ENCODE results near the gene RNF126.
"Not testable (repeated sequence)": the region's sequence is repeated elsewhere in the genome, so short reads cannot be mapped to it uniquely, and the experiment has no call there.

The RNF126 gene

DNA sequence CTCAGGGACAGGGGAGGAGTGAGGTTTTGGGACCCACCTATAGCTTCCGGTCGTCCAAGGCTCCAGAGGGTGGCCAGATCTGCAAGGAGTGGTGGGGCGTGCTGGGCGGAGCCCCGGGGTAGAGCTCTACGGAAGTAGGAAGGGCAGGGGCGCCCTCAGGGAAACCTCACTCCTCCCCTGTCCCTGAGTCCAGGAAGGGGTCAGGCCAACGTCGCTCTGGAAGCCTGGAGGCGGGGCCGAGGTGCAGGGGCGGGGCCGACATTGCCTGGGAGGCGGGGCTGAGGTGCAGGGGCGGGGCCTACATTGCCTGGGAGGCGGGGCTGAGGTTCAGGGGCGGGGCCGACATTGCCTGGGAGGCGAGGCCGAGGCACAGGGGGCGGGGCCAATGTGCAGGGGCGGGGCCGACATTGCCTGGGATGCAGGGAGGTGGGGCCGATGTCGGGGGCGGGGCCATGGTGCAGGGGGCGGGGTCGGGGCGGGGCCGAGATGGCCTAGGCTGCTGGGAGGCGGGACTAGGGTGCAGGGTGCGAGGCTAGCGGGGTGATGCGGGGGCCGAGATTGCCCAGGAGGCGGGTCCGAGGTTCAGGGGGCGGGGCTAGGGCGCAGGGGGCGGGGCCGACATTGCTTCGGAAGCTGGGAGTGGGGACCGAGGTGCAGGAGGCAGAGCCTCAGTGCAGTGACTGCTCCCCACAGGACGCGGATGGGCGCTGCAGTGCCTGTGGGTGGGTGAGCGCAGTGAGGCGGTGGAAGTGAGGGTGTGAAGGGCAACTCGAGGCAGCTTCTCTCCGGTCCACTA lies 40.8 kb upstream of the RNF126 start:
- FAIRE-seq (no peak), DNase-seq (ENCODE audit: insufficient read length, low spot score) (peak; percentile 69)
- no peak for TF ChIP-seq TAF1 (IDR thresholded peaks at IDR 0.05; ENCODE audit: low read depth, low read length)
- TF ChIP-seq POLR2AphosphoS5 (IDR thresholded peaks at IDR 0.05; ENCODE audit: low read depth, low read length): no peak
- no peak for TF ChIP-seq POLR2A (IDR thresholded peaks at IDR 0.05; ENCODE audit: low read depth, low read length)
- TF ChIP-seq POU2F2 (IDR thresholded peaks at IDR 0.05; ENCODE audit: low read depth, low read length): no peak
- no peak for TF ChIP-seq PAX5 (IDR thresholded peaks at IDR 0.05; ENCODE audit: insufficient read depth, low read length, severe bottlenecking)
- TF ChIP-seq SPI1 (IDR thresholded peaks at IDR 0.05; ENCODE audit: low read depth, low read length): no peak

DNA sequence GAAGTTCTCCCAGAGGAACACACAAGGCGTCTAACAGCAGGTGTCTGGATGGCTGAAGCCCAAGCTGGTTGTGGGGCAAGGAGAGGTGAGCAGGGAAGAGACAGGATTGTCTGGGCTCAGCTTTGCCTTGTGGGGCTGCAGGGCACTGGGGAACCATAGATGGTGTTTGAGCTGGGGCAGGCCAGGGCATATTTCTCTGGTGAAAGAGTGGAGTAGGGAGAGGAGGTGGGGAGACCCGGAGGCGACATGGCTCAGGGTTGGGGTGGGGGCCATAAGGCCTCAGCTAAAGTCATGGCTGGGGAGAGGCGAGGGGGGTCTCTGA lies 40.3 kb upstream of the RNF126 start:
- no peak for TF ChIP-seq PAX5 (IDR thresholded peaks at IDR 0.05; ENCODE audit: insufficient read depth, low read length, severe bottlenecking)
- no peak for TF ChIP-seq SPI1 (IDR thresholded peaks at IDR 0.05; ENCODE audit: low read depth, low read length)
- no peak for TF ChIP-seq POLR2AphosphoS5 (IDR thresholded peaks at IDR 0.05; ENCODE audit: low read depth, low read length)
- no peak for TF ChIP-seq POLR2A (IDR thresholded peaks at IDR 0.05; ENCODE audit: low read depth, low read length)
- no peak for TF ChIP-seq POU2F2 (IDR thresholded peaks at IDR 0.05; ENCODE audit: low read depth, low read length)
- TF ChIP-seq TAF1 (IDR thresholded peaks at IDR 0.05; ENCODE audit: low read depth, low read length): no peak
- DNase-seq (ENCODE audit: insufficient read length, low spot score) (no peak), FAIRE-seq (no peak)

DNA sequence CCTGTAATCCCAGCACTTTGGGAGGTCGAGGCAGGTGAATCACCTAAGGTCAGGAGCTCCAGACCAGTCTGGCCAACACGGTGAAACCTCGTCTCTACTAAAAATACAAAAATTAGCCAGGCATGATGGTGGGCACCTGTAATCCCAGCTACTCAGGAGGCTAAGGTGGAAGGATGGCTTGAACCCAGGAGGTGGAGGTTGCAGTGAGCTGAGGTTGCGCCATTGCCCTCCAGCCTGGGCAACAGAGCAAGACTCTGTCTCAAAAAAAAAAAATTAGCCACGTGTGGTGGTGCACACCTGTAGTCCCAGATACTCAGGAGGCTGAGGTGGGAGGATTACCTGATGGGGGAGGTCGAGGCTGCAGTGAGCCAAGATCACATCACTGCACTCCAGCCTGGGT lies 39.8 kb upstream of the RNF126 start:
- DNase-seq (ENCODE audit: insufficient read length, low spot score); FAIRE-seq: not testable (repeated sequence)

DNA sequence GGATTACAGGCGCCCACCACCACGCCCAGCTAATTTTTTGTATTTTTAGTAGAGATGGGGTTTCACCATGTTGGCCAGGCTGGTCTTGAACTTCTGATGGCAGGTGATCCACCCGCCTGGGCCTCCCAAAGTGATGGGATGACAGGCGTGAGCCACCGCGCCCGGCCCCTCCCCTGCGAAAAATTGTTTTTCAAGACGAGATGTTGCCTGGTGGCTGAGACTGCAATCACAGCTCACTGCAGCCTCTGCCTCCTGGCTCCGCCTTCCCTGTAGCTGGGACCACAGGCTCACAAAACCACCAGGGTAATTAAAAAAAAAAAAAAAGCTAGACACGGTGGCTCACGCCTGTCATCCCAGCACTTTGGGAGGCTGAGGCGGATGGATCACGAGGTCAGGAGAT lies 36.9 kb upstream of the RNF126 start:
- not testable (repeated sequence) for FAIRE-seq

DNA sequence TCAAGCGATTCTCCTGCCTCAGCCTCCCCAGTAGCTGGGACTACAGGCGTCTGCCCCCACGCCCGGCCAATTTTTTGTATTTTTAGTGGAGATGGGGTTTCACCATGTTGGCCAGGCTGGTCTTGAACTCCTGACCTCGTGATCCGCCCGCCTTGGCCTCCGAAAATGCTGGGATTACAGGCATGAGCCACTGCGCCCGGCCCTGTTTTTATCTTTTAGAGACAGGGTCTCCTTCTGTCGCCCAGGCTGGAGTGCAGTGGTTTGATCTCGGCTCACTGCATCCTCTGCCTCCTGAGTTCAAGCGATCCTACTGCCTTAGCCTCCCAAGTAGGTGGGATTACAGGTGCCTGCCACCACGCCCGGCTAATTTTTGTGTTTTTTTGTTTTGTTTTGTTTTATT lies 35.5 kb upstream of the RNF126 start:
- DNase-seq (ENCODE audit: insufficient read length, low spot score); FAIRE-seq: not testable (repeated sequence)

More for the DNA sequence above, 36.9 kb upstream of the RNF126 start:
- DNase-seq (ENCODE audit: insufficient read length, low spot score): not testable (repeated sequence)

DNA sequence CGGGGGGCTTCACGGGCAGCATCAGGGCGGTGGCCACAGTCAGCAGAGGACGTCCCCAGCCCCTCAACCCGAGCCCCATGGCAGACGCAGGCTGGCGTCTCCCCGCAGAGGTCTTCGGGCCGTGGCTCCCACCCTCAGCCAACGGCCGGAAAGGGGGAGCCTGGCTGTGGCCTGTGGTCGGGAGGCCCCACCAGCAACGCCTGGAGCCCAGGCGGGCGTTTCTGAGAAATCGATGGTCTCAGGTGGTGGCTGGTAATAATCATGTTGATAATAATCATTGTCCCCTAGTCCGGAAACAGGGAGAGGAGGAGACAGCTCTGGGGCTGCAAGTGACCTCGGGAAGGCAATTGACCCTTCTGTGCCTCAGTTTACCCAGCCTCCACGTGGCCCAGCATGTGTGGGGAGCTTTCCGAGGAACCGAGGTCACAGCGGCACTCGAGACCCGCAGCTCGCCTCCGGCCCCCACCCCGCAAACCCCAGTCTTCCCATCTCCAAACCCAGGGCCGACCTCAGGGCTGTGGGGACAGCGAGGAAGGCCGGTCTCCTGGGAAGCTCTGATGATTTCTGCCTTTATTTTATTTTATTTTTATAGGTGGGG lies 32.4 kb upstream of the RNF126 start, which contains the start of gene PRSS57:
Gene PRSS57 (minus strand): TSS at position 101 of the 598 bp plus-strand sequence. CDS start 22 bp downstream, at position 79.
- DNase-seq (ENCODE audit: insufficient read length, low spot score) (no peak), FAIRE-seq (no peak)
- TF ChIP-seq TAF1 (IDR thresholded peaks at IDR 0.05; ENCODE audit: low read depth, low read length): no peak

DNA sequence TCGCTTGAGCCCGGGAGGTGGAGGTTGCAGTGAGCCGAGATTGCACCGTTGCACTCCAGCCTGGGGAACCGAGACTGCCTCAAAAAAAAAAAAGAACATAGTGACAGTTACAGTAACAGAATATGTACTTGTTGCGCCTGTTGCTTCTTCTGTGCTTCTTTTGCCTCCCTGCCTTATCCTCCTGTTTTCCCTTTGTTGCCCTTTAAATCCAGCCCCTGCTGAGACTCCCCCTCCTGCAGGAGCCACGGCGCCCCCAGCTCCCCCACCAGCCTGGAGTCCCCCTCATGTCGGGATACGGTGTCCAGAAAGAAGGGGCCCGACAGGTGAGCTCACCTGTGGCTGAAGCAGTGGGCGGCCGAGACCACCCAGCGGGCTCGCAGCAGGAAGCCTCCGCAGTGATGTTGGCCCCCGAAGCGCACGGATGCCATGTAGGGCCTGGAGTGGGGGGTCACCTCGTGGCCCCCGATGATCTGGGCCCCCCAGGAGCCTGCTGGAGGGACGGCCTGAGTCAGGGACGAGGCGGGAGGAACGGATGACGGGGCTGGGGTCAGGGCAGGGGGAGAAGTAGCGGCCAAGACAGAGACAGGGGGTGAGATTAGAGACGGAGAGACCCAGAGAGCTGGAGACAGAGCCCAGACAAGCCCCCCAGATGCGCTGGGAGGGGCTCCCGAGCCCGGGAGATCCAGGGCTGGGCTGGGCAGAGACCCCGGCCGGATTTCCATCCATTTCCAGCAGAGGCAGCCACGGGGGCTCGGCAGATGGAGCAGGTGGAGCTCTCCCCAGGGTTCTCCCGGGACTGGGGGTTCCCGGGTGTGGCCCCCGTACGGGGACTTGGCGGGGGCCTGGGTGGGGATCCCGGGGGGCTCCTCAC lies 31.7 kb upstream of the RNF126 start:
- FAIRE-seq (no peak), DNase-seq (ENCODE audit: insufficient read length, low spot score) (no peak)
- TF ChIP-seq SPI1 (IDR thresholded peaks at IDR 0.05; ENCODE audit: low read depth, low read length) (no peak), POU2F2 (IDR thresholded peaks at IDR 0.05; ENCODE audit: low read depth, low read length) (no peak), POLR2AphosphoS5 (IDR thresholded peaks at IDR 0.05; ENCODE audit: low read depth, low read length) (no peak), PAX5 (IDR thresholded peaks at IDR 0.05; ENCODE audit: insufficient read depth, low read length, severe bottlenecking) (no peak)

DNA sequence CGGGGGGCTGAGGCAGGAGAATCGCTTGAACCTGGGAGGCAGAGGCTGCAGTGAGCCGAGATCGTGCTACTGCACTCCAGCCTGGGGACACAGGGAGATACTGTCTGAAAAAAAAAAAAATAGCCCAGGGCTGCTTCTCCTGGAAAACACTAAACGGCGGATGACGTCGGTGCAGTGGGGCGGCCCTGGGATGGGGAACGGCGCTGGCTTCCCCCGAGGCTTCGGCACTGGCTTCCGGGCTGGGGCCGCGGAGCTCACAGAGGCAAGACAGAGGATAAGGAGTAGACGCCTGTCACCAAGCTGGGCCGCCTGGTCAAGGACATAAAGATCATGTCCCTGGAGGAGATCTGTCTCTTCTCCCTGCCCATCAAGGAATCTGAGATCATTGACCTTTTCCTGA lies 27.2 kb upstream of the RNF126 start:
- DNase-seq (ENCODE audit: insufficient read length, low spot score) (no peak), FAIRE-seq (no peak)
- TF ChIP-seq POU2F2 (IDR thresholded peaks at IDR 0.05; ENCODE audit: low read depth, low read length) (no peak), PAX5 (IDR thresholded peaks at IDR 0.05; ENCODE audit: insufficient read depth, low read length, severe bottlenecking) (no peak), TAF1 (IDR thresholded peaks at IDR 0.05; ENCODE audit: low read depth, low read length) (no peak), POLR2AphosphoS5 (IDR thresholded peaks at IDR 0.05; ENCODE audit: low read depth, low read length) (no peak), SPI1 (IDR thresholded peaks at IDR 0.05; ENCODE audit: low read depth, low read length) (no peak), POLR2A (IDR thresholded peaks at IDR 0.05; ENCODE audit: low read depth, low read length) (no peak)

DNA sequence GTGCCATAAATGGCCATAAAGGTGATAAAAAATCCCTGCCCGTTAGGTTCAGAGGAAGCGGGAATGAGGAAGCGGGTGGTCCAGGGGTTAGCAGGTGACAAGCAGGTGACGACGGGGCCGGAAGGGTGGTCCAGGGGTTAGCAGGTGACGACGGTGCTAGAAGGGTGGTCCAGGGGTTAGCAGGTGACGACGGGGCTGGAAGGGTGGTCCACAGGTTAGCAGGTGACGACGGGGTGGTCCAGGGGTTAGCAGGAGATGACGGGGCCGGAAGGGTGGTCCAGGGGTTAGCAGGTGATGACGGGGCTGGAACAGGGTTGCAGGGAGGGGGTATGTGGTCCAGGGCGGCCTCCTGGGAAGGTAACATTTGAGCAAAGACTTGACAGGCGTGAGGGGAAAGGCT lies 26.0 kb upstream of the RNF126 start:
- TF ChIP-seq PAX5 (IDR thresholded peaks at IDR 0.05; ENCODE audit: insufficient read depth, low read length, severe bottlenecking) (no peak), TAF1 (IDR thresholded peaks at IDR 0.05; ENCODE audit: low read depth, low read length) (no peak), SPI1 (IDR thresholded peaks at IDR 0.05; ENCODE audit: low read depth, low read length) (no peak), POU2F2 (IDR thresholded peaks at IDR 0.05; ENCODE audit: low read depth, low read length) (no peak), POLR2AphosphoS5 (IDR thresholded peaks at IDR 0.05; ENCODE audit: low read depth, low read length) (no peak), POLR2A (IDR thresholded peaks at IDR 0.05; ENCODE audit: low read depth, low read length) (no peak)
- FAIRE-seq (no peak), DNase-seq (ENCODE audit: insufficient read length, low spot score) (no peak)

DNA sequence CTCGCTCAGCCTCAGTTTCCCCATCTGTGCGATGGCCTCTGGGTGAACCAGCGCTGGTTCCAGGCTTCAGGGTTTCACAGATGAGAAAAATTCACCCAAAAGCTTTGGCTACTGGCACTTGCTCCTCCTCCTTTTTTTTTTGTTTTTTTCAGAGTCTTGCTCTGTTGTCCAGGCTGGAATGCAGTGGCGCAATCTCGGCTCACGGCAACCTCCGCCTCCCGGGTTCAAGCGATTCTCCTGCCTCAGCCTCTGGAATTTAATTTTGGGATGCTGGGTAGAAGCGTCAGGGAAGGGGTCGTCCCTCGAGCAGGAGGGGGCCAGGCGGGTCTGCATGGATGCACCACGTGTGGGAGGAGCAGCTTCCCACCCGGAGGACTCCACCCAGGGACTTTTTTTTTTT lies 25.2 kb upstream of the RNF126 start:
- FAIRE-seq: no peak
- no peak for DNase-seq (ENCODE audit: insufficient read length, low spot score)
- TF ChIP-seq POU2F2 (IDR thresholded peaks at IDR 0.05; ENCODE audit: low read depth, low read length) (no peak), TAF1 (IDR thresholded peaks at IDR 0.05; ENCODE audit: low read depth, low read length) (no peak), SPI1 (IDR thresholded peaks at IDR 0.05; ENCODE audit: low read depth, low read length) (no peak), POLR2AphosphoS5 (IDR thresholded peaks at IDR 0.05; ENCODE audit: low read depth, low read length) (no peak), POLR2A (IDR thresholded peaks at IDR 0.05; ENCODE audit: low read depth, low read length) (no peak), PAX5 (IDR thresholded peaks at IDR 0.05; ENCODE audit: insufficient read depth, low read length, severe bottlenecking) (no peak)
